A549 (cell line): ENCODE data around the gene STAU1. TPM values are rescaled to one million over a fixed set of nuclear protein-coding genes. Genes with fewer than 3 reads are reported as not detected.

Experiments used
- ATAC-seq, 2 experiments: fragments of 200-7000 bp in 1 of 2; fragments of >200 bp in 1 of 2; cut with Nextera tagmentation in 1 of 2; cut with Tn5 transposase in 1 of 2; 3 replicates each; pipeline versions ENCODE4 v1.8.0 to v1.9.1; 2018 to 2020; ENCODE audit warnings: mild to moderate bottlenecking in 1 of 2, moderate library complexity in 1 of 2
- CTCF ChIA-PET: fragments of 300-600 bp; sonication (Branson Sonifier 250); formaldehyde crosslinking; extraction: SDS; loops from one replicate; lab custom pipeline; 2021; ENCODE audit warnings: antibody characterized with exemption, inconsistent platforms; lab: Yijun Ruan, JAX
- POLR2A ChIA-PET: fragments of 350-600 bp; formaldehyde crosslinking; extraction: SDS; loops from one replicate; lab custom pipeline; 2021; ENCODE audit warnings: antibody characterized with exemption, inconsistent platforms; lab: Yijun Ruan, JAX
- DNase-seq, 2 experiments: peaks; one replicate each; pipeline versions ENCODE4 v3.0.0 to v3.0.0-alpha.2; 2011 to 2016; ENCODE audit warnings: low read depth in 1 of 2, low spot score in 1 of 2
- FAIRE-seq: peaks from 2 replicates; lab custom pipeline; 2011; peaks lifted over from hg19 to GRCh38; lab: Jason Lieb, UNC
- H3K27ac ChIP-seq, 2 experiments: fragments of >200 bp; sonication (Bioruptor Twin); formaldehyde crosslinking; 3 replicates each; pipeline ENCODE4 v1.5.1; 2016 to 2017
- H3K4me1 ChIP-seq: fragments of >200 bp; sonication (Bioruptor Twin); formaldehyde crosslinking; 3 replicates; pipeline ENCODE4 v1.6.1; 2016
- H3K4me2 ChIP-seq: fragments of >200 bp; sonication (Bioruptor Twin); formaldehyde crosslinking; 3 replicates; pipeline ENCODE4 v1.6.1; 2016
- H3K4me3 ChIP-seq: fragments of >200 bp; sonication (Bioruptor Twin); formaldehyde crosslinking; 3 replicates; pipeline ENCODE4 v1.5.1; 2016
- H3K9me3 ChIP-seq: fragments of >200 bp; sonication (Bioruptor Twin); formaldehyde crosslinking; 3 replicates; pipeline ENCODE4 v1.6.1; 2016
- BCL3 ChIP-seq: fragments of >200 bp; sonication (Bioruptor Twin); formaldehyde crosslinking; IDR thresholded peaks from 3 replicates; pipeline ENCODE4 v1.6.1; 2016
- BHLHE40 ChIP-seq: IDR thresholded peaks from 2 replicates; pipeline ENCODE4 v1.6.1; 2012; ENCODE audit warnings: low read depth, low read length, inconsistent platforms
- CBX8 ChIP-seq: fragments of 200-600 bp; sonication (generic); IDR thresholded peaks from 2 replicates; pipeline ENCODE4 v1.6.1; 2016
- CEBPB ChIP-seq, 2 experiments: fragments of >200 bp in 1 of 2; sonication (Bioruptor Twin) in 1 of 2; formaldehyde crosslinking in 1 of 2; IDR thresholded peaks; 2 replicates each; pipeline ENCODE4 v1.6.1; 2012 to 2016
- CHD2 ChIP-seq: fragments of 150-350 bp; IDR thresholded peaks from 2 replicates; pipeline ENCODE4 v1.6.1; 2014; ENCODE audit warnings: low read length; ENCODE audit not compliant: partially characterized antibody
- CHD4 ChIP-seq: fragments of 200-600 bp; sonication (generic); IDR thresholded peaks from 2 replicates; pipeline ENCODE4 v1.6.1; 2016; ENCODE audit warnings: antibody characterized with exemption, mild to moderate bottlenecking, borderline replicate concordance
- CTCF ChIP-seq: fragments of >200 bp; sonication (Bioruptor Twin); formaldehyde crosslinking; IDR thresholded peaks from 3 replicates; pipeline ENCODE4 v1.5.1; 2016
- ESRRA ChIP-seq: fragments of 150-350 bp; IDR thresholded peaks from 2 replicates; pipeline ENCODE4 v1.6.1; 2014; ENCODE audit warnings: mild to moderate bottlenecking, low read length, borderline replicate concordance
- FOSB ChIP-seq: fragments of 250-450 bp; sonication (Bioruptor Pico); IDR thresholded peaks from 2 replicates; pipeline ENCODE4 v1.5.0; 2020; ENCODE audit warnings: mild to moderate bottlenecking, moderate library complexity
- FOXS1 ChIP-seq: fragments of 250-450 bp; sonication (Bioruptor Pico); IDR thresholded peaks from 2 replicates; pipeline ENCODE4 v1.5.0; 2020; ENCODE audit warnings: mild to moderate bottlenecking, moderate library complexity
- HDAC2 ChIP-seq: fragments of 200-600 bp; sonication (generic); IDR thresholded peaks from 2 replicates; pipeline ENCODE4 v1.6.1; 2016
- HES2 ChIP-seq: fragments of >200 bp; sonication (Bioruptor Twin); formaldehyde crosslinking; IDR thresholded peaks from 2 replicates; pipeline ENCODE4 v1.6.1; 2016
- HEYL ChIP-seq: fragments of 250-450 bp; sonication (Bioruptor Pico); IDR thresholded peaks from 2 replicates; pipeline ENCODE4 v1.8.0; 2021; ENCODE audit warnings: mild to moderate bottlenecking, moderate library complexity
- HMGXB4 ChIP-seq: fragments of 250-450 bp; sonication (Bioruptor Pico); IDR thresholded peaks from 2 replicates; pipeline ENCODE4 v1.5.0; 2021; ENCODE audit warnings: mild to moderate bottlenecking, moderate library complexity, borderline replicate concordance
- HOXA7 ChIP-seq: fragments of 250-450 bp; sonication (Bioruptor Pico); IDR thresholded peaks from 2 replicates; pipeline ENCODE4 v1.5.0; 2020; ENCODE audit warnings: mild to moderate bottlenecking, moderate library complexity
- KDM1A ChIP-seq: fragments of 200-600 bp; sonication (generic); IDR thresholded peaks from 2 replicates; pipeline ENCODE4 v1.6.1; 2016; ENCODE audit warnings: low read depth, mild to moderate bottlenecking
- KDM5A ChIP-seq: fragments of 200-600 bp; sonication (generic); IDR thresholded peaks from 2 replicates; pipeline ENCODE4 v1.6.1; 2016; ENCODE audit warnings: antibody characterized with exemption, mild to moderate bottlenecking
- MAX ChIP-seq: IDR thresholded peaks from 2 replicates; pipeline ENCODE4 v1.6.1; 2012
- MAZ ChIP-seq: fragments of 150-350 bp; IDR thresholded peaks from 2 replicates; pipeline ENCODE4 v1.6.1; 2014; ENCODE audit warnings: antibody characterized with exemption, low read depth, low read length, borderline replicate concordance
- NFE2L2 ChIP-seq: fragments of 150-350 bp; conservative IDR thresholded peaks from 2 replicates; pipeline ENCODE4 v1.6.1; 2014; ENCODE audit warnings: low read length
- PBX3 ChIP-seq: IDR thresholded peaks from 2 replicates; pipeline ENCODE4 v1.6.1; 2012
- POLR2AphosphoS2 ChIP-seq: conservative IDR thresholded peaks from 2 replicates; pipeline ENCODE4 v1.6.1; 2012; ENCODE audit warnings: low read length, improper control_type of control experiment, inconsistent platforms
- RARB ChIP-seq: fragments of 250-450 bp; sonication (Bioruptor Pico); IDR thresholded peaks from 2 replicates; pipeline ENCODE4 v1.8.0; 2021; ENCODE audit warnings: mild to moderate bottlenecking, moderate library complexity
- RCOR1 ChIP-seq: fragments of 150-350 bp; IDR thresholded peaks from 2 replicates; pipeline ENCODE4 v1.6.1; 2014; ENCODE audit warnings: antibody characterized with exemption, low read length, low read depth
- REST ChIP-seq: fragments of 200-600 bp; sonication (generic); IDR thresholded peaks from 2 replicates; pipeline ENCODE4 v1.6.1; 2016; ENCODE audit warnings: antibody characterized with exemption, mild to moderate bottlenecking, moderate library complexity
- RNF2 ChIP-seq: fragments of 200-600 bp; sonication (generic); IDR thresholded peaks from 2 replicates; pipeline ENCODE4 v1.6.1; 2016; ENCODE audit warnings: low read depth, mild to moderate bottlenecking, antibody characterized with exemption, moderate library complexity, borderline replicate concordance
- TFCP2L1 ChIP-seq: fragments of 250-450 bp; sonication (Bioruptor Pico); IDR thresholded peaks from 2 replicates; pipeline ENCODE4 v1.5.0; 2021; ENCODE audit warnings: mild to moderate bottlenecking
- USF2 ChIP-seq: fragments of 450-650 bp; IDR thresholded peaks from 2 replicates; pipeline ENCODE4 v1.6.1; 2014; ENCODE audit warnings: antibody characterized with exemption
- ZFP36 ChIP-seq: fragments of 450-650 bp; IDR thresholded peaks from 2 replicates; pipeline ENCODE4 v1.6.1; 2014; ENCODE audit warnings: borderline replicate concordance; ENCODE audit not compliant: partially characterized antibody
- WGBS: methylation state at CpG from one replicate; pipeline ENCODE4 v1.1.6; 2017; ENCODE audit errors: missing lambda C conversion rate; 5-methylcytosine and 5-hydroxymethylcytosine counted together
- polyA plus RNA-seq, 4 experiments: library from polyadenylated mRNA; depleted of rRNA in 3 of 4; stranded (reverse); fragments of >200 nt; fragmentation: RNase III in 1 of 4; extraction: RNeasy Plus Mini Kit Qiagen cat#74134 plus additional on column Dnase treatment in 1 of 4; gene quantifications; 2 replicates in 3 of 4; 3 replicates in 1 of 4; pipeline ENCODE4 v1.2.3, GENCODE V29; 2011 to 2017

Gene STAU1
- polyA plus RNA-seq, 2 of the 4 experiments (the other 2 are of a cell fraction), result 64.0 to 74.7 TPM

GRCh38 chr20:49091762-49092161 lies 96.4 kb downstream of the STAU1 start:
- Histone ChIP-seq H3K27ac (no peak overlapping the region), H3K4me1 (no peaks in the 10 kb centered on the region), H3K4me2 (no peak overlapping the region), H3K4me3 (no peak overlapping the region), H3K9me3 (no peaks in the 10 kb centered on the region)
- TF ChIP-seq MAX (no peak), USF2 (no peak), HES2 (no peak), BHLHE40 (no peak), CTCF (no peak), CEBPB (IDR thresholded peaks at IDR 0.05) (no peak), RNF2 (no peak), HEYL (CRISPR knock-in tag) (no peak), CHD2 (no peak), MAZ (no peak), HDAC2 (no peak), POLR2AphosphoS2 (no peak), HOXA7 (CRISPR knock-in tag) (no peak), PBX3 (no peak), TFCP2L1 (CRISPR knock-in tag) (no peak)
- ATAC-seq (no peak), DNase-seq (no peak), FAIRE-seq (no peak)
- CTCF ChIA-PET, result no interaction called here
- POLR2A ChIA-PET, result no interaction called here
- WGBS, result 90% methylated on average over 1 of the region's 1 CpG

- CTCF ChIA-PET, result no interaction called here
- FAIRE-seq, result no peak
- POLR2A ChIA-PET, result no interaction called here
- Histone ChIP-seq H3K4me1 (no peaks in the 10 kb centered on the region), H3K4me2 (no peak overlapping the region), H3K9me3 (no peaks in the 10 kb centered on the region), H3K27ac (no peak overlapping the region), H3K4me3 (no peak overlapping the region)
- WGBS, result 95% methylated on average over 8 of the region's 8 CpGs
- no peak for DNase-seq
- no peak for ATAC-seq
- TF ChIP-seq HEYL (CRISPR knock-in tag), result no peak
- no peak for TF ChIP-seq CHD4
- TF ChIP-seq KDM5A, result no peak
- no peak for TF ChIP-seq KDM1A
- no peak for TF ChIP-seq RCOR1
- TF ChIP-seq ESRRA, result no peak
- no peak for TF ChIP-seq FOSB (CRISPR knock-in tag)
- no peak for TF ChIP-seq NFE2L2
- TF ChIP-seq RARB (CRISPR knock-in tag), result no peak
- no peak for TF ChIP-seq HMGXB4 (CRISPR knock-in tag)
- TF ChIP-seq ZFP36, result no peak
- TF ChIP-seq BCL3, result no peak
- no peak for TF ChIP-seq CBX8
- no peak for TF ChIP-seq FOXS1 (CRISPR knock-in tag)
- no peak for TF ChIP-seq REST
- TF ChIP-seq BHLHE40, result no peak
Measured at GRCh38 chr20:49091104-49091503, 97.0 kb downstream of the STAU1 start.
